HG02943 (cell line): Measurements from ENCODE around the gene SCO2.
"Not testable (repeated sequence)": the region's sequence is repeated elsewhere in the genome, so short reads cannot be mapped to it uniquely, and the experiment has no call there.

Source experiments
- ATAC-seq: cut with Tn5 transposase; IDR thresholded peaks from one replicate; pipeline ENCODE4 v1.9.1; 2021; ENCODE audit warnings: mild to moderate bottlenecking, low read depth, moderate library complexity; ENCODE audit not compliant: unreplicated experiment

Gene SCO2

DNA sequence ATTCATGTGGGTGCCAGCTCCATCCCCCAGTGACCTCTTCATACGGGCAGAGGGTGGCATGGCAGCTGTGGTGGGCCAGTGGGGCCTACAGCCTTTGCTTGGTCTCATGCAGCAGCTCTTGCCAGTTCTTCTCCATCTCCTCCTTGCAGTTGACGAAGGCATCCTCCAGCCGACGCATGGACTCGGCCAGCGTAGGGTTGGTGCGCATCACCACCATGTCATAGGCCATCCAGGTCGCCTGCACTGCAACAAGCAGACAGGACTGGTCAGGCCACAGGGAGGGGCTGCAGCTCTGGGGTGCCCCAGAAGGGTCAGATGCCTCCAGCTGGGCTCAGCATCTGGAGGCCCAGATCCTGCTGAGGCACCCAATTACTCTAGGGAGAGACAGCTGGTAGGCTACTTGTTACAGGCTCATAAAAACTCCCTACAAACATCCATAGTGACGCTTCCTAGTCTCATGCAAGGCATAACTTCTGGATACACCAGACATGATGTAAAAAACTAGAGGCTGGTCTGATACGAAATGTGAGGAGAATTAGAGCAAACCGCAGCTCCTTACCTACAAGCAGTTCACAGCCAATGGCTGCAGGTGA is 25.9 kb upstream of the SCO2 start:
- no peak for ATAC-seq

DNA sequence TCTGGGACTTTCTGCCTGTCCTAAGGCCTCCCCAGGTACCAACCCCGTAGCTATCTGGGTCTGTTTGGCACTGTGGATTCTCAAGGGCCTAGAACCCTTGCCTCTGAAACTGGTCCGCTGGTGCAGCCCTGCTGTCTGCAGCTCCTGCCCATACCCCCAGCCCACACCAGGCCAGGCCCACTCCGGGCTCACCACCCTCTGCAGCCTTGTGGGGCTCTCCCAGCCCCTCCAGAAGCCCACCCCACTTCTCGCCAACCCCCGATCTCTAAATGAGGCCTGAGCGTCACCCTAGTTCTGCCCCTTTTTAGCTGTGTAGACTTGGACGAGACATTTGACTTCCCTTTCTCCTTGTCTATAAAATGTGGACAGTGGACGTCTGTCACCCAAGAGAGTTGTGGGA is 25.0 kb upstream of the SCO2 start:
- no peak for ATAC-seq

DNA sequence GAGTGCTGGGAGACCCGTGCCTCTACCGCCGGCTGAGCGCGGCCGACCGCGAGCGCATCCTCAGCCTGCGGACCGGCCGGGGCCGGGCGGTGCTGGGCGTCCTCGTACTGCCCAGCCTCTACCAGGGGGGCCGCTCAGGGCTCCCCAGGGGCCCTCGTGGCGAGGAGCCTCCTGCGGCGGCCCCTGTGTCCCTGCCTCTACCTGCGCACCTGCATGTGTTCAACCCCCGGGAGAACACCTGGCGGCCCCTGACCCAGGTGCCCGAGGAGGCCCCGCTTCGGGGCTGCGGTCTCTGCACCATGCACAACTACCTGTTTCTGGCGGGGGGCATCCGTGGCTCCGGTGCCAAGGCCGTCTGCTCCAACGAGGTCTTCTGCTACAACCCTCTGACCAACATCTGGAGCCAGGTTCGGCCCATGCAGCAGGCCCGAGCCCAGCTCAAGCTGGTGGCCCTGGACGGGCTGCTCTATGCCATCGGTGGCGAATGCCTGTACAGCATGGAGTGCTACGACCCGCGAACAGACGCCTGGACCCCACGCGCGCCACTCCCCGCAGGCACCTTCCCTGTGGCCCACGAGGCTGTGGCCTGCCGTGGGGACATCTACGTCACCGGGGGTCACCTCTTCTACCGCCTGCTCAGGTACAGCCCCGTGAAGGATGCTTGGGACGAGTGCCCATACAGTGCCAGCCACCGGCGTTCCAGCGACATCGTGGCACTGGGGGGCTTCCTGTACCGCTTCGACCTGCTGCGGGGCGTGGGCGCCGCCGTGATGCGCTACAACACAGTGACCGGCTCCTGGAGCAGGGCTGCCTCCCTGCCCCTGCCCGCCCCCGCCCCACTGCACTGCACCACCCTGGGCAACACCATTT is 23.8 kb upstream of the SCO2 start:
- no peak for ATAC-seq

DNA sequence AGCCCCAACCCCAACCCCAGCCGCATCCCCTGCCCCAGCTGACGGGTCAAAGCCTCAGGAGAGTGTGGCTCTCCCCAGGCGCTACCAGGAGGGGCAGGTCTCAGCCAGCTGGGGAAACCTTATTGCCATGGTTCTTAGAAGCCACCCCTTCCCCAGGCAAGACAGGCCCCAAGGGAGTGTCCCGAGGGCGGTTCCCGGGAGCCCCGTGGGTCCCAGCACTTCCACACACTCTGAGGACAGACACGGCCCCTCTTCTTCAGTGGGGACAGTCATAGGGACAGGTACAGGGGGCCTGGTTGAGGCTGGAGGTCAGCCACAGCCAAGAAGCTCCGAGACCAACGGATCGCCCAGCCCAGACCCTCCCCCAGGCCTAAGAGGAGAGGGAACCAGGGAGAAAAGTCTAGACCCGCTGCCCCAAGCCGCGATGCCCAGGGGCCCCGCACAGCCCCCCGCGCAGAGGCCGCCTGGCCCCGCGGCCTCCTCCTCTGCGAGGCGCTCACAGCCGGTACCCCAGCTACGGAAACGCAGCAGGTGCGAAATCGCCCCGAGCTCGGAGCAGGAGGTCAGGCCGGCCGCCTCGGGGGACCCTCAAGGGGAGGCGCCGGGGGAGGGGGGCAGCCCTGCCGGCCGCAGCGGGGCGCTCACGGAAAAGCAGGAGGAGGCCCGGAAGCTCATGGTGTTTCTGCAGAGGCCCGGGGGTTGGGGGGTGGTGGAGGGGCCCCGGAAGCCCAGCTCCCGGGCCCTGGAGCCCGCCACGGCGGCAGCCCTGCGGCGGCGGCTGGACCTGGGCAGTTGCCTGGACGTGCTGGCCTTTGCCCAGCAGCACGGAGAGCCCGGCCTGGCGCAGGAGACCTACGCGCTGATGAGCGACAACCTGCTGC is 22.9 kb upstream of the SCO2 start:
- ATAC-seq = no peak

DNA sequence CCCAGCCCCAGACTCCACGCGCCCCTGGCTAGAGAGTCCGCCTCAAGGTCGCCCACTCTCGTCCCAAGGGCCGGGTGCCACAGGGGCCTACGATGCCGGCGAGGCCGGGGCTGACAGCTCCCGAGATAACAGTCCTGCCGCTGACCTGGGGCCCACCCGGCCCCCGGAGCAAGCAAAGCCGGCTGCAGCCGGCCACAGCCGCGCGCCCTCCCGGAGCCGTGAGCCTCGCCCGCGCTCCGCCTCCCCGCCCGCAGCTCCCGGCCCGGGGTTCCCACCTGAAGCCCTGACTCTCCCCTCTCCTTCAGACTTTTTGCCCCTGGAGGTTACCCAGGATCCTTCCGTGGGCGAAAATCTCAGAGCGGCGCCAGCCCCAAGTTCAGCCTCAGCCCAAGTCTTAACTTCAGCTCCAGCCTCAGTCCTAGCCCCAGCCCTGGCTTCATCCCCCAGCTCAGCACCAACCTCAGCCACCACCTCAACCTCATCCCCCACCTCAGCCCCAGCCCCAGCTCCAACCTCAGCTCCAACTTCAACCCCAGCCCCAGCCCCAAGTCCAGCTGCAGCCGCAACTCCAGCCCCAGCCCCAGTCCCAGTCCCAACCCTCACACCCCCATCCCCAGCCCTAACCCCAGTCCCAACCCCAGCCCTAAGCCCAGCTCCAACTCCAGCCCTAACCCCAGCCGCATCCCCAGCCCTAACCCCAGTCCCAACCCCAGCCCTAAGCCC is 22.0 kb upstream of the SCO2 start:
- ATAC-seq = no peak

DNA sequence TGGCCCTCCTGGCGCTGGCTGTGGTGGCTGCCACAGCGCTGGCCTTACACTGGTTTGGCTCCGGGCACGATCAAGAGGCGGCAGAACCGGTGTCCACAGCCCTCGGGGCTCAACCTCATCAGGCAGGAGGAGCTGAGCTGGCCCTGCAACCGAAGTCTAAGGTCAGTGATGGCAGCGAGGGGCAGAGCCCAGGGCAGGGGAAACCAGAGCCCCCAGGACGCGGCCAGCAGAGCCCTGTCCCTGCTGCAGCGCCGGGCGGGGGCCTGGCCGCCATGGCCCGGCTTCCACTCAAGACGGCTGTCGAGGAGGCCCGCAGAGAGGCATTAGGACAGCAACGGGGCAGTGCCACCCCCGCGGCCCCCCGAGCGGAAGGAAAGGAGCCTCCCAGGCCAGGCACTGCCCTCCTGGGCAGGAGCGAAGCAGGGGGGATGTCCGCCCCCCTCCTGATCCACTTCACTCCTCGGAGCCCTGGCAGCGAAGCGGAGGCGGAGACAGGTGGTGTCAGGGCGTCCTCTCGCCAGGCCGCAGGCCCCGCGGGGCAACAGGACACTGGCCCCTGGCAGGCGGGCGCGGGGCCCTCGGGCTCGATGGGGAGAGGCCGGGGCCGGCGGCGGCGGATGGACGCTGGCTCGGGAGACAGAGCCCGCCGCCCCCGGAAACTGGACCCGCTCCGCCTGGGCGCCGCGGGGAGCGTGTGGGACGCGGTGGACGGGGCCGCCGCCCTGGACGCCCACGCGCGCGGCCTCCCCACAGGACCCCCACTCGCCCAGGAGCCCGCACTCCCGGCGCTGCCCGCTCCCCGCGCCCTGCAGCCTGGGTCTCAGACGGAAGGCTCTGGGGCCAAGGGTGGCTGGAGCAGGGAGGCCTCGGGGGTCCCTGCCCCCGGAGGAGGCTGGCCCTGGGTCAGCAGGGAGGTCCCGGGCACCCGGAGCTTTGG is 21.2 kb upstream of the SCO2 start:
- ATAC-seq = no peak

DNA sequence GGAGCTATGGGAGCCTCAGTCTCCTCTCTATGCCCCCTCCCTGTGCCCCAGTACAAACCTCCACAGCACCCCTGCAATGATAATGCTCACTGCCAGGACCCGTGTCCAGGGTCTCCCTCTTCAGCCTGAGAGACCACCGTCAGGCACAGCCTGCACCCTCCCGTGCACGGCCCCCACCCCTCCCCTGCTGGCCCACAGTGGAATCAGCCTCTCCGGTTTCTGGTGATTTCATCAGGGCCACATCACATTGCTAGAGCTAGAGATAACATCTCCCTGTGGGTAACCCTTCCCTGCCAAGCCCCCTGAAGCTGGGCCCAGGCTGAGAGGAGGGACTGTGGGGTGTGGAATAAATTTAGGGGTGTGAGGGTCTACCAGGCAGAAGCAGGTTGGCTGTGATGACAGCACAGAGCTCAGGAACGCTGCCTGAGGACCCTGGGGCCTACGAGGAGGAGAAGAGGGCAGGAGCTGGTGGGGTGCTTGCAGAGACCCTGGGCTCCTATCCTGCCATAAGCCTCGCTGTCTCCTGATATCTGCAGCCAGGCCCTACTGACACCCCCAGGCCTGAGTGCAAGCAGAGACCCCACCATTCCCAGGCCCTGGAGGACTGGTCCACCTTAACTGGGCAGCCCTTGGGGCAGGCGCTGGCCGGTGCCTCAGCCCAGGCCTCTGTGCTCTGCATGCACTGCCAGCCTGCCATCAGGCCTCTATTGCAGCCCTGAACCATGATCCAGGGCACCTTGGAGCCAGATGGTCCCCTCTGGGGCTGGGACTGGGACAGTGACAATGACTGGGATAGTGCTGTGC is 20.3 kb upstream of the SCO2 start, which contains the start of gene KLHDC7B:
TSS of gene KLHDC7B (plus strand) at position 378 of the 804 bp plus-strand sequence. CDS start at position 723, 345 bp downstream.
- no peak for ATAC-seq

DNA sequence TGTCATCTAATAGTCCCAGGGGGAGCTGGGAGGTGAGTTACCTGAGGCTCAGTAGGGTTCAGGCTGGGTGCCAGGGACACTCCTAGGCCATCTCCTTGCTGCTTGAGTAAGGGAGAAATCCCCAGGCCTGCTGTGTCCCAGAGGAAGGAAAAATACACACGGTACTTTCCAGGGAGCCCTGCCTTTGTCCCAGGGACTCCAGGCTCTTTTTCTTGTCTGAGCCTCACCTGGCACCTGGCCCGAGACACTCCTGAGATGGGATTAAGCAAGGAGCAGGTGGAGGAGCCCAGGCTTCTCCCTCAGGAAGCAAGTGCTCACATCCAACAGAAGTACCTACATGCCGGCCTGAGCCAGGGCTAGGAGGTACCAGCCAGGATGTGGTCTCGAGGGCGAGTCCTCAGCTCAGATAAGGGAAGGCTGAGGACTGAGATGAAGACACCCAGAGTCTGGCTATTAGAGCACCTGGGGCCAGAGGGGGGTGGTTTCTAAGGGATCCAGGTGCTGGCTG is 19.4 kb upstream of the SCO2 start:
- ATAC-seq = no peak

DNA sequence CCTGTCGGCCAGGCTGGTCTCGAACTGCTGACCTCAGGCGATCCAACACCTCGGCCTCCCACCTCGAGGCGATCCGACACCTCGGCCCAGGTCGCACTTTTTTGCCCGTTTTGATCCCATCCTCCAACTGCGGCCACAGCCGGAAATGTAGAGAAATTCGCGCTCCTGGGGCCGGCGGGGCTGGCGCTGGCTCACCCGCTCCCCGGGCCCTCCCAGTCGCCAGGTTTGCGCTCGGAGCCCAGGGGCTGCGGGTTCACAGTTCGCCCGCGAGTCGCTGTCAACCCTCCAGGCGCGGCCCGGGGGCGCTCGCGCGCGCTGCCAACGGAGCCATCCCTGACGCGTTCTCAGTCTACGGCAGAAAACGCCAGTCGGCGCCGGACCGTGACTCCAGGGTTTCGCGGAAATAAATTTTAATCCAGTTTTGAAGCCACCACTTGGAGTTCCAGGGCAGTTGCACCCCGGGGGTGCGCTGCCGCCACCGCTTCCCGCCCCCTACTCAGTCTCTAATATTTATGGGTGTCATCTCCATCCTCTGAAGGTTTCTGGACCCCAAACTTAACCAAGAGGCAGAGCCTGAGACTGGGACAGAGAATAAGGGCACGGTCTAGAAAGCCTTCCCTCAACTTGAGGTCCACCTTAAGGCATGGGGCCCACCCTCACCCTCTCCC is 18.8 kb upstream of the SCO2 start:
- ATAC-seq = no peak

DNA sequence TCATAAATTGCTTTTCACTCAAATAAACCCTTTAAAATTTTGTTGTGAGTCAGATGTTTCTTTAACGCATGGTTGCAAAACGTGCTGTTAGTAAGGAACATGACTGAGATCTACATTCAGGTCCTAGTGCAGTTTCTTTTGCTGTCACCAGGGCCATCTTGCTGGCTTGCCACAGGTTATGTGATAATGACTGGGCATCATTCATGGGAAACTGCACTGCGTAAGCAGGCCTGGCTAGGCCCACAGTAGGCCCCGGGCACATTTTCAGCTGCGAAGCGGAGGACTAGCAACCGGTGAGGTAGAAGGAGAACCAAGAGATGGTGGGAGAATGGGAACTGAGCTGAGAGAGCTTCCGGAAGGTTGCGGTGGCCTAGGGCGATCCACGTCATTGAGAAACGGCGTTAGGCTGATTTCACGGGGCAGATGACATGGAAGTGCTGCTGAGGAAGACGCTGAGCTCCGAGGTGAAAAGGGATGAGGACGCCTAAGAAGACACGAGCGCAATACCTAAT is 17.1 kb upstream of the SCO2 start:
- ATAC-seq = no peak

DNA sequence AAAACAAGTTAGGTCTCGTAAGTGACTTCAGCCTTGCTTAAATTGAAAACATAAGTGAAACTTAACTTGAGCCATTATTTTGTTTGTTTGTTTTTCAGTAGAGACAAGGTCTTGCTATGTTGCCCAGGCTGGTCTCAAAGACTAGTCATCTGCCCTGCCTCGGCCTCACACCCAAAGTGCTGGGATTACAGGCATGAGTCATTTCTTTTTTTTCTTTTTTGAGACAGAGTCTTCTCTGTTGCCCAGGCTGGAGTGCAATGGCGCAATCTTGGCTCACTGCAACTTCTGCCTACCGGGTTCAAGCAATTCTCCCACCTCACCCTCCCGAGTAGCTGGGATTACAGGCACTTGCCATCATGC is 16.2 kb upstream of the SCO2 start:
- ATAC-seq = not testable (repeated sequence)

DNA sequence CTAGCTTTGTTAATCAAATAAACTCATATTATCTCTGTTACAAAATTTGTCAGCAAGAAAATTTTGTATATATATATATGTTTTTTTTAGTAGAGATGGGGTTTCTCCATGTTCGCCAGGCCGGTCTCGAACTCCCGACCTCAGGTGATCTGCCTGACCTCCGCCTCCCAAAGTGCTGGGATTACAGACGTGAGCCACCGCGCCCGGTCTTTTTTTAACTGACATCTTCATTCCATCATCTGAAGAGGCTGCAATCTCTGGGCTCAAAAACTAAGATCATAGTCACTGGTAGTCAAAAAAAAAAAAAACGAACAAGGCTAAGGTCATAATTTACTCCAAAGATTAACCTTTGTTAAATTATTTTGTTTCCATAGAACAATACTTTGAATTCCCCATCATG is 15.0 kb upstream of the SCO2 start:
- no peak for ATAC-seq

DNA sequence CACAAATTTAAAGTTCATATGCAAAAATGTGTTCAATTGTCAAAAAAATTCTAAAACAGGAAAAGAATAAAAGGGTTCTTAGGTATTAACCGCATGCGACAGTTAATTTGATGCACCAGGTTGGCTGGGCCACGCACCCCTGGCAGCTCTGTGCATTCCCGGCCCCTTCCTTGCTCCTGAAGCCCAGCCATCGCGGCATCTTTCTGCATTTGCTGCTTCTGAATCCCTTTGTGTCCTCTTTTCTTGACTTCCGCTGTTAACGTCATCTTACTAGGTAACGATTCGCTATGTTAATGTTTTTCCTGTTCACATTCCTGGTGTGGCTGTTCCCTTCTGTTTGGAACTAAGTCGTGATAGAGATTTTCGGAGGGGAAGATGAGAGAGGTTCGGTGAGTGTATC is 12.4 kb upstream of the SCO2 start:
- no peak for ATAC-seq

DNA sequence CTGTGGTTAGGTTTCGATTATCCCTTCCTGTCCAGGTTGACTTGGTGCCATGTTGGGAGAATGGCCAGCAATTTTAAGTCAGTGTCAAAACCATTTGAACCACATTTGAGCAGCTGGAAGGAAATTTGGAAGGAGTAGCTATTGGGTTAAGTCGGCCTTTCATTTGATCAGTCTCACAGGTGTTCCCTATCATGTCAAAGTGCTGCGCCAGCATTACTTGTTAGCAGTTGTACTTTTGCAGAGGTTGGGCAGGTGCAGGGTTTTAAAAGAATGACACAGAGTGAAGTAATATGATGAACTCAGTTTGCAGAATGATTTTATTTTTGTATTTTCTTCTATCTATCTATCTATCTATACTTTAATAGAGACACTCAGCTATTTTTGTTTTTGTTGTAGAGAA is 10.8 kb upstream of the SCO2 start:
- ATAC-seq = no peak

DNA sequence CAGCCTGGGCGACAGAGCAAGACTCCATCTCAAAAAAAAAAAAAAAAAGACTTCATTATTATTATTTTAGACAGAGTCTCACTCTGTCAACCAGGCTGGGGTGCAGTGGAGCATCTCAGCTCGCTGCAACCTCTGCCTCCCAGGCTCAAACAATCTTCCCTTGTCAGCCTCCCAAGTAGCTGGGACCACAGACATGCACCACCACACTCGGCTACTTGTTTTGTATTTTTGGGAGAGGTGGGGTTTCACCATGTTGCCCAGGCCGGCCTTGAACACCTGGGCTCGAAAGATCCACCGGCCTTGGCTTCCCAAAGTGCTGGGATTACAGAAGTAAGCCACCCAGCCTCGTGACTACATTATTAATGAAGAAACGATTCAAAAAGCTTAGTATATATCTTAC is 9.7 kb upstream of the SCO2 start:
- no peak for ATAC-seq

DNA sequence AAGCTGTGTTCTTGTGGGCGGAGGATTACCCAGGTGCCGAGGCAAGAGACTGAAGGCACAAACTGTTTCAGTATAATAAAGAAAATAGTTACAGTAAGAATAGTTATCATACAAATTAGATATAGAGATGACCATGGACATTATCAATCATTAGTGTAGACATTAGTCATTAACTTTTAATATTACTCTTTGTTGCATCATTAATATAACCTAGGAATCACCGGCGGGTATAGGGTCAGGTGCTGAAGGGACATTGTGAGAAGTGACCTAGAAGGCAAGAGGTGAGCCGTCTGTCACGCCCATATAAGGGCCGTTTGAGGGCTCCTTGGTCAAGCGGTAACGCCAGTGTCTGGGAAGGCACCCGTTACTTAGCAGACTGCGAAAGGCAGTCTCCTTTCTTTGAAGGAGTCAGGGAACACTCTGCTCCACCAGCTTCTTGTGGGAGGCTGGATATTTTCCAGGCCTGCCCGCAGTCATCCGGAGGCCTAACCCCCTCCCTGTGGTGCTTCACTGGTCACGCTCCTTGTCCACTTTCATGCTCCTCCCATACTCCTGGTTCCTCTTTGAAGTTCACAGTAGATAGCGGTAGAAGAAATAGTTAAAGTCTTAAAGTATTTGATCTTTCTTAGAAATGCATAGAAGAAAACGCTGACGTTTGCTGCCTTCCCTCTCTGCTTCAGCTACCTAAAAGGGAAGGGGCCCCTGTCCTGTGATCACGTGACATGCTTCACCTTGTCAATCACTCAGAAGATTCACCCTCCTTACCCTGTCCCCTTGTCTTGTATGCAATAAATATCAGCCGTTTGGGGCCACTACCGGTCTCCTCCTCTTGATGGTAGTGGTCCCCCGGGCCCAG is 8.7 kb upstream of the SCO2 start:
- not testable (repeated sequence) for ATAC-seq
